Measurements from ENCODE around the gene LZTS3.

DNA sequence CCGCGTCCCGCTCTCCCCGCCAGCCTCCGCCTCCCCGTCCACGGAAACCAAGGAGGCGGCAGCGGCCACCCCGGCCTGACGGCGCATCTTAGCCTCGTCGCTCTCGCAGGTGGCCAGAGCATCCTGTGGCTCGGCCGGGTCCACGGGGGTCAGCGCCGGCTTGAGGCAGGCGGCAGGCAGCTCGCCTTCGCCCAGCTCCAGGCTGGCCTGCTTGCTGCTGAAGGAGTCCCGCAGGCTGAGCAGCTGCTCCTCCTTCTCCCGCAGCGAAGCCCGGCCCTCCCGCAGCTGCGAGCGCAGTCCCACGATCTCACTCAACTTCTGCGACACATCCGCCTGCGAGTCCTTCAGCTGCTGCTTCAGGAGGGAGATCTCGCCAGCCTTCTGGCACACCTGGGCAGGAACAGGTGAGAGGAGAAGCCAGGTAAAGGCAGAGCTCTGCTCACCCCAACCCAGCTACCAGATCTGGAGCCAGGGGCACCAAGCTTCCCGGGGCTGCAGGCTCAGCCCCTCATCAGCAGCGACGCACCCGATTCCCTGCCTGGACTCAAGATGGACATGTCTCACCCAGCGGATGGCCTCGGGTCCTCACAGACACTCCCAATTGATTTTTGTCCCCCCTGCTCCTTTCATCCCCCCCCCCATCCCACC lies 8.5 kb downstream of the LZTS3 start:
- TF ChIP-seq CREB1 (IDR thresholded peaks at IDR 0.05), result no peak
- TF ChIP-seq CHD2 (IDR thresholded peaks at IDR 0.05; ENCODE audit: low read length), result no peak
- TF ChIP-seq EZH2 (IDR thresholded peaks at IDR 0.05; ENCODE audit: low read depth, low read length, severe bottlenecking), result no peak
- no peak for TF ChIP-seq POLR2A (IDR thresholded peaks at IDR 0.05; ENCODE audit: control extremely low read depth in 1 of 2, low read depth in 2 of 2, low read length in 2 of 2)
- no peak for TF ChIP-seq POLR2AphosphoS5 (IDR thresholded peaks at IDR 0.05; ENCODE audit: low read depth, low read length)
- TF ChIP-seq NRF1 (IDR thresholded peaks at IDR 0.05; ENCODE audit: low read depth, low read length), result no peak
- no peak for TF ChIP-seq EP300 (IDR thresholded peaks at IDR 0.05; ENCODE audit: borderline replicate concordance in 1 of 2, low read depth in 2 of 2, low read length in 2 of 2)
- TF ChIP-seq SIN3A (conservative IDR thresholded peaks at IDR 0.05 in 1 of 2, IDR thresholded peaks at IDR 0.05 in 1 of 2; ENCODE audit: low read depth in 1 of 2, low read length in 2 of 2), result no peak
- TF ChIP-seq, protein P1, sequence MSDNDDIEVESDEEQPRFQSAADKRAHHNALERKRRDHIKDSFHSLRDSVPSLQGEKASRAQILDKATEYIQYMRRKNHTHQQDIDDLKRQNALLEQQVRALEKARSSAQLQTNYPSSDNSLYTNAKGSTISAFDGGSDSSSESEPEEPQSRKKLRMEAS (IDR thresholded peaks at IDR 0.05), result no peak
- TF ChIP-seq CTCF (IDR thresholded peaks at IDR 0.05; ENCODE audit: control extremely low read depth in 1 of 3, insufficient read depth in 1 of 3, low read depth in 1 of 3, low read length in 3 of 3), result no peak

All from H1 (cell line).